ENCODE data around the gene TBC1D22A.

DNA sequence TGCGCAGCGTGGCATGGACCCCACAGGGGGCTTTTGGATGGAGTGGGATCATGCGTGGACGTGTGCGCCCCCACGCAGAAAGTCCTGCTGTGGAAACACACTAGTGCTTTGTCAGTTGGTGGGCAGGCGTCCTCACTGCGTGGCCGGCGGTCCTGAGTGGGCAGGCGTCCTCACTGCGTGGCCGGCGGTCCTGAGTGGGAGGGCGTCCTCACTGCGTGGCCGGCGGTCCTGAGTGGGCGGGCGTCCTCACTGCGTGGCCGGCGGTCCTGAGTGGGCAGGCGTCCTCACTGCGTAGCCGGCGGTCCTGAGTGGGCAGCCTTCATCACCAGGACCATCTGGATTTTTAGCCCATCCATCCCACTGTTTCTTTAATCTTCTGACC is 205.9 kb downstream of the TBC1D22A start:
- TF ChIP-seq CTCF (conservative IDR thresholded peaks at IDR 0.05; ENCODE audit: low read depth, low read length) (no peak), EZH2 (IDR thresholded peaks at IDR 0.05; ENCODE audit: low read length, unreplicated experiment) (no peak), EZH2phosphoT487 (IDR thresholded peaks at IDR 0.05; ENCODE audit: borderline replicate concordance, low read length) (no peak)

Measured in PC-3 (cell line).